GM12801 (cell line): ENCODE results near the gene GTF3C1.

Experiments
- CTCF ChIP-seq: IDR thresholded peaks from one replicate; pipeline ENCODE4 v1.5.1; 2011; ENCODE audit warnings: control low read depth; ENCODE audit not compliant: insufficient read length; ENCODE audit errors: extremely low read depth

Gene GTF3C1

DNA sequence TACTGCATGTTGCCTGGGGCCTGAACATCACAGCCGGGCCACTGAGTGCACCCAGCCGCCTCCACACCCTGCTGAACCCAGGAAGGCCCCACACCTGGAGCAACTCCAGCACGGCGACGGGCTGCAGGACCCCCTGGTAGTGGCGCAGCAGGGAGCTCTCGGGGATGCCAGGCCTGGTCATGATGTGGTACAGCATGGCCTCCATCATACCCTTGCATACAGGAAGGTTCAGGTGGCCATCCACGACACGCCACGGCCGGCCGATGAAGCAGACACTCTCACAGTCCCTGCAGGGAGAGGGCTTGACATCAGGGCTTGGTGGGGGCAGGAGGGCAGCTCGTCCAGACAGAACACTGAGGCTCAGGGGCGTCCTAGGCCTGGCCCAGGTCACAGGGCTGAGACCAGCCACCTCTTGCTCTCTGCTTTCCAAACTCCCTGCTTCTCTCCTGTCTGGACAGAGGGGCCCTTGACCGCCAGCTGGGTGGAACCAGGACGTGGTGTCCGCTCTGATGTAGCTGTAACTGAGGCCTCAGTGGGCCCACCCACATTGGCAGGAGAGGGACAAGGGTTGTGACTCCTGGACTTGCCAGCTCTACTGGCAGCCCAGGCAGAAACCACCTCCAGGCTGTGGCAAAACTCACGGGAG, 87.4 kb downstream of the GTF3C1 start:
- no peak for TF ChIP-seq CTCF

DNA sequence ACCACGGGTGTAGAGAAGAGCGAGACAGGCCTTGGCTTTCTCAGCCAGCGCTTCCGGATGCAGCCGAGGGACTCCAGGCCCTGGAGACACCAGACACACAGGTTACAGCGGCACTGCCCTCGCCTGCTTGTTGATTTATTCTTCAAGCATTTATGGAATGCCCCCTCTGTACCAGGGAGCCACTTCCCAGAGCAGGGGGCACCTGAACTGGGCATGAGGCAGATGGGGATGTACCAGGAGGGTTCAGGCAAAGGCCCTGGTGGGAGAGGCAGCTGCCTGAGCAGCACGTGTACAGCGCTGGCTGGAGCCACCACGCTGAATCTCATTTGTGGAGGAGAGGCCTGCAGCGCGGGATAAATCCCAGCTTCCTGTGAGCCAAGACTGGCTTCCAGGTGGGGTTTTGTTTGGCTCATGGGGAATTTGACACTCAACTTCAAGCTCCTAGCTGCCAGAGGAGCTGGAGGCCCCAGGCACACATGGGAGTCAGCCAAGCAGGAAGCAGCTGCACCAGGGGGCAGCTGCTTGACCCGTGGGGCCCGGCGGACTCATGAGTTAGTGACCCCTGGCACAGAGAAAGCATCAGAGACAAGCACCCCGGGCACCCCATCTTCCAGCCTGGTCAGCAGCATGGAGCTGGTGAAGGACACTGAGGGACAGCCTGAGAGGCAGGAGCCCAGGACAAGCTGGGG, 88.1 kb downstream of the GTF3C1 start:
- no peak for TF ChIP-seq CTCF

- no peak for TF ChIP-seq CTCF
Observed at GRCh38 chr16:27460663-27461482, 88.8 kb downstream of the GTF3C1 start.

- TF ChIP-seq CTCF = no peak
Observed at GRCh38 chr16:27460213-27460612, 89.5 kb downstream of the GTF3C1 start.

GRCh38 chr16:27458987-27459688, 90.6 kb downstream of the GTF3C1 start:
- TF ChIP-seq CTCF = no peak

GRCh38 chr16:27458258-27458657, 91.5 kb downstream of the GTF3C1 start:
- TF ChIP-seq CTCF = no peak

GRCh38 chr16:27455700-27456099, 94.0 kb downstream of the GTF3C1 start:
- TF ChIP-seq CTCF = no peak
